Measurements from ENCODE around the gene MUSTN1.

DNA sequence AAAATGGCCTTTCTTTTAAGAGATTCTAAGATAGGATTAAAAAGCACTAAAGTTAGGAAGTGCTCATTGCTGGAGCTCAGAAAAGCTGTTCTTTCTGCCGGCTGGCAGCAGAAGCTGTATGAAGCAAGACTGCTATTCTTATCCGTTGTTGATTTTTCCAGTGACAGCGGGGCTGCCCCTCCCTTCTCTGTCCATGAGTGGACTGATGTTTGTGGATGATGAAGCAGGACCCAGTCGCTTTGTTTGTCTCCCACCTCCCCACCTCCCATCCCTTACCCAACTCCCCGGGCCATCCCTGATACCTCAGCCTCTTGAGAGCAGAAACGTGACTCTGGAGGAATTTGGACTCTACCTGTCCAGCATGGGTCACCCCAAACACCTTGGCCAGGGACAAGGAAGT lies 10.3 kb upstream of the MUSTN1 start:
- TF ChIP-seq, protein P1, sequence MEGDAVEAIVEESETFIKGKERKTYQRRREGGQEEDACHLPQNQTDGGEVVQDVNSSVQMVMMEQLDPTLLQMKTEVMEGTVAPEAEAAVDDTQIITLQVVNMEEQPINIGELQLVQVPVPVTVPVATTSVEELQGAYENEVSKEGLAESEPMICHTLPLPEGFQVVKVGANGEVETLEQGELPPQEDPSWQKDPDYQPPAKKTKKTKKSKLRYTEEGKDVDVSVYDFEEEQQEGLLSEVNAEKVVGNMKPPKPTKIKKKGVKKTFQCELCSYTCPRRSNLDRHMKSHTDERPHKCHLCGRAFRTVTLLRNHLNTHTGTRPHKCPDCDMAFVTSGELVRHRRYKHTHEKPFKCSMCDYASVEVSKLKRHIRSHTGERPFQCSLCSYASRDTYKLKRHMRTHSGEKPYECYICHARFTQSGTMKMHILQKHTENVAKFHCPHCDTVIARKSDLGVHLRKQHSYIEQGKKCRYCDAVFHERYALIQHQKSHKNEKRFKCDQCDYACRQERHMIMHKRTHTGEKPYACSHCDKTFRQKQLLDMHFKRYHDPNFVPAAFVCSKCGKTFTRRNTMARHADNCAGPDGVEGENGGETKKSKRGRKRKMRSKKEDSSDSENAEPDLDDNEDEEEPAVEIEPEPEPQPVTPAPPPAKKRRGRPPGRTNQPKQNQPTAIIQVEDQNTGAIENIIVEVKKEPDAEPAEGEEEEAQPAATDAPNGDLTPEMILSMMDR (IDR thresholded peaks at IDR 0.05), result no peak
- TF ChIP-seq POLR2A (IDR thresholded peaks at IDR 0.05), result no peak
